IPS-NIHi7 (cell line): ENCODE data around the gene MYH13.
A peak's percentile ranks its signal among the peaks of the same experiment; 100 is the strongest.

Experiments
- DNase-seq: peaks from one replicate; pipeline ENCODE4 v3.0.0; 2012; ENCODE audit warnings: mixed read lengths; ENCODE audit errors: extremely low spot score

The MYH13 gene

GRCh38 chr17:10372906-10373305 is at the start of gene MYH13:
MYH13 (minus strand) TSS chr17:10373006; CDS start chr17:10364530, 8,476 bp downstream.
- DNase-seq: no peak

- no peak for DNase-seq
Observed at GRCh38 chr17:10421900-10422542, 49.2 kb upstream of the MYH13 start, which contains the start of gene MYH8. MYH8 (minus strand) TSS chr17:10421950; CDS start chr17:10420227, 1,723 bp downstream.

GRCh38 chr17:10421211-10421610 is 48.4 kb upstream of the MYH13 start:
- DNase-seq: no peak

- no peak for DNase-seq
Observed at GRCh38 chr17:10420811-10421210, 48.0 kb upstream of the MYH13 start.

GRCh38 chr17:10417431-10417830 is 44.6 kb upstream of the MYH13 start:
- DNase-seq: no peak

- no peak for DNase-seq
Observed at GRCh38 chr17:10415161-10415560, 42.4 kb upstream of the MYH13 start.

GRCh38 chr17:10403589-10403988 is 30.8 kb upstream of the MYH13 start:
- DNase-seq: no peak

- no peak for DNase-seq
Observed at GRCh38 chr17:10398352-10398751, 25.5 kb upstream of the MYH13 start.

- no peak for DNase-seq
Observed at GRCh38 chr17:10396524-10397163, 23.8 kb upstream of the MYH13 start.

- no peak for DNase-seq
Observed at GRCh38 chr17:10394201-10394887, 21.5 kb upstream of the MYH13 start.

- DNase-seq: no peak
Observed at GRCh38 chr17:10392880-10393279, 20.1 kb upstream of the MYH13 start.

GRCh38 chr17:10385871-10386270 is 13.1 kb upstream of the MYH13 start:
- DNase-seq: no peak

- DNase-seq: peak; percentile 23
Observed at GRCh38 chr17:10384175-10384574, 11.4 kb upstream of the MYH13 start.

- no peak for DNase-seq
Observed at GRCh38 chr17:10380631-10381408, 8.0 kb upstream of the MYH13 start.

GRCh38 chr17:10370016-10370608 is 2.7 kb downstream of the MYH13 start:
- no peak for DNase-seq

GRCh38 chr17:10369239-10369638 is 3.6 kb downstream of the MYH13 start:
- DNase-seq: no peak

- DNase-seq: no peak
Observed at GRCh38 chr17:10368561-10368960, 4.2 kb downstream of the MYH13 start.

- no peak for DNase-seq
Observed at GRCh38 chr17:10360578-10360977, 12.2 kb downstream of the MYH13 start.

- peak; percentile 90 for DNase-seq
Observed at GRCh38 chr17:10357768-10358167, 15.0 kb downstream of the MYH13 start.

- no peak for DNase-seq
Observed at GRCh38 chr17:10354651-10355050, 18.2 kb downstream of the MYH13 start.

- DNase-seq: no peak
Observed at GRCh38 chr17:10352893-10353292, 19.9 kb downstream of the MYH13 start.

GRCh38 chr17:10349403-10349802 is 23.4 kb downstream of the MYH13 start:
- DNase-seq: peak; percentile 70
